RKO (cell line): ENCODE results near the gene NDUFA8.

Source experiments
- DNase-seq: peaks from one replicate; pipeline ENCODE4 v3.0.0-alpha.2; 2016; ENCODE audit warnings: low spot score

NDUFA8 gene

DNA sequence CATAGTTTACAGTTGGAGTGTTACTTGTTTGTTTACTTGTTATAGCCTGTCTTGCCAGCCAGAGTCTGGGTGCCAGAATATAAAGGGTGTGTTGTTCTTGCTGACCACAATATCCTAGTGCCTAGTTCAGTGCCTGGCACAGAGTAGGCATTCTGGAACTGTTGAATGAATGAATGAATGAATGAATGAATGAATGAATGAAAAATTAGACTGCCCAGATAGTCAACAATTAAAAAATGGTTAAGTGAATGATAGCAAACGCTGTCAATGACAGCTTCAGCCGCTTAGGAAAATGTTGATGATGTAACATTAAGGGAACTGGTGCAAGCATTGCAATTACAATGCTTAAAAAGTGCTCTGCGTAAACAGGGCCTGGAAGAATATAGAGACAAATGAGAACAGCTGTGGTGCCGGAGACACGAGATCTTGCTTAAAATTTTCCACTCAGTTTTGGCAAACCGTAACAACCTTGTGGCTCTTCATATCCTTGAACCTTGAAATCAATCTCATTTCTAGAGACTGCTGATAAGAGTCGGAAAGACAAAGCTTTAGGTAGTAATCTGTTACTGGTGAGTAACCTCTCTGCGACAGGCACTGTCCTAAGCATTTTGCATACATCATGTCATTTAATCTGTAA, 61.8 kb downstream of the NDUFA8 start:
- DNase-seq, result no peak

DNA sequence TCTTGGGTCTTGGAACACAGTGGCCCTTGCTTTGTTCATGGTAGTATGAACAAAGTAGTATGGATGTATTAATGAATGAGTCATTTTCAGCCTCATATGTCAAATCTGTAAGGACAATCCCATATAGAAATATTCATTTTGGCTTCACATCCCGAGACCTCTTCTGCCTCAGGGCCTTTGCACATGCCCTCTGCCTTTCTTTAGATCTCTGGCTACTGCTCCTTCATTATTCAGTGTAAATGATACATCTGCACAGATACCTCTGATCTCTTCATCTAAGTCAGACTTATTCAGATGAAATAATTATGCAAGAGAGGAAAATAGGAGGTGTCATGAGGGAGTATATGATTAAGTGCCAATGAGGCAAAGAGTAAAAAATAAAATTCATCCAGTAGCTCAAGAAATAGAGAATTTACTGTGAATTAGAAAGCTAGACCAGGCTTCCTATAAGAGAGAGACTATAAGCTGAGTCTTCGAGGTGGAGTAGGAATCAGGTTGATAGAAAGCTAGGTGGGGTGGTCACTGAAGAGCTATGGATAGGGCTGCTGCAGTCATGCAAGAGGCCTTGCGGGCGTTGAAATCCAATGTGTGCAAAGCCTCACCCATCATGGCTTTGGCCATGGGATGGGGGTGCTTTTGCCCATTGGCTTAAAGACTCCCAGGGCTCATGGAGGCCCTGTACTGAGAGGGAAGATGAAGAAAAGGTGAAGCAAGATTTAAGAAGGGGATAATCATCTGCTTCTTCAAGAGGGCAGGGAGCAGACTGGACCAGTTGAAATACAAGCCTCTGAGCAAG, 62.8 kb downstream of the NDUFA8 start:
- DNase-seq, result no peak

DNA sequence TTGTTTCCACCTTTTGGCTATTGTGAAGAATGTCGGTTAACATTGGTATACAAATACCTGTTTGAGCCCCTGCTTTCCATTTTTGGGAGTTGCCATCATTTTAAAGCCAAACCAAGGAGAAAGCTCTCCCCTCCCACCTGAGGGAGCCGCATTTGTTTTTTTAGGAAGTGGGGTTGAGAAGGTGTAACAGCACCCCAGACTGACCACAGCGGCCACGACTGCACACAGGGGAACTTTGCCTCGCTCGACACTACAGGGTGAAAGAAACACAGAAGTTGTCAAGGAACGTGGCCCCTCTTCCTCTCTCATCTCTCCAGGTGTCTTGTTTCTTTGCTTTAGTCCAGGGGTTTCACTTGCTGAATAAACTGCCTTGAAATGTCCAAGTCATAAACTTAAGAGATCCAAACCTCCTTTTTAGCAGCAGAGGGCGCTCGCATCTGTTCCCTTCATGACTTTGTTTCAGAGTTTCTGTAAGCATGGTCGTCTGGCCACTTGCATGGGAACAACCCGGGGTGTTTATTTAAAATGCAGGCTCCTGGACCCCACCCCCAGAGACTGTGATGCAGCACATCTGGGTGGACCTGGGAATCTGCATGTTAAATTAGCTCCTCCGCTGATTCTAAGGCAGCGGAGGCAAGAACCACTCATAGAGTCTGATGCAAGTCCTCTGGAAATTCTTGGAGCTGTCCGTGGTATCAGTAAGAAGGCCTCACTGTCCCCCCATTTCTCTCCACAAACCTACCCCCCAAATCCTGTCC, 64.4 kb downstream of the NDUFA8 start:
- DNase-seq, result peak; percentile 77
